GM21367 (cell line): ENCODE results near the gene HNRNPCL2.
"Not testable (repeated sequence)": the region's sequence is repeated elsewhere in the genome, so short reads cannot be mapped to it uniquely, and the experiment has no call there.

Experiments used
- ATAC-seq: cut with Tn5 transposase; IDR thresholded peaks from one replicate; pipeline ENCODE4 v1.9.1; 2021; ENCODE audit not compliant: unreplicated experiment

Gene HNRNPCL2

GRCh38 chr1:13116754-13117153, at the start of gene HNRNPCL2:
HNRNPCL2 (minus strand) TSS chr1:13116854; CDS start chr1:13116400, 454 bp downstream.
- ATAC-seq, result not testable (repeated sequence)

- not testable (repeated sequence) for ATAC-seq
Observed at GRCh38 chr1:13165531-13165930, 48.9 kb upstream of the HNRNPCL2 start, which contains the start of gene HNRNPCL4. HNRNPCL4 (minus strand) TSS chr1:13165631; CDS start chr1:13165467, 164 bp downstream.

GRCh38 chr1:13155909-13156308, 39.3 kb upstream of the HNRNPCL2 start, which contains the start of gene PRAMEF26:
PRAMEF26 (minus strand) TSS chr1:13156009; CDS start chr1:13153095, 2,914 bp downstream.
- ATAC-seq, result not testable (repeated sequence)

- ATAC-seq, result not testable (repeated sequence)
Observed at GRCh38 chr1:13070474-13070873, 46.2 kb downstream of the HNRNPCL2 start, which contains the start of gene PRAMEF25. PRAMEF25 (plus strand) TSS chr1:13070774; CDS start chr1:13073694, 2,920 bp downstream.
